WTC11 (cell line): ENCODE measurements around the gene MIPEP. TPM values are rescaled to one million over a fixed set of nuclear protein-coding genes. Genes with fewer than 3 reads are reported as not detected.

Source experiments
- ATAC-seq: fragments of 200-7000 bp; cut with Tn5 transposase; 2 replicates; pipeline ENCODE4 v1.10.0; 2021; ENCODE audit warnings: mild to moderate bottlenecking, moderate library complexity
- CTCF ChIA-PET: fragments of 300-600 bp; sonication (Branson Sonifier 250); formaldehyde crosslinking; loops from one replicate; lab custom pipeline; 2021; ENCODE audit warnings: antibody characterized with exemption; lab: Charles Lee
- POLR2A ChIA-PET: fragments of 350-600 bp; sonication (Branson Sonifier 250); formaldehyde crosslinking; loops from one replicate; lab custom pipeline; 2021; ENCODE audit warnings: antibody characterized with exemption; lab: Charles Lee
- DNase-seq: peaks from one replicate; pipeline ENCODE4 v3.0.0; 2021; ENCODE audit warnings: low spot score
- H3K27ac Mint-ChIP-seq: 2 replicates; pipeline ENCODE4 v1.8.0; 2021; ENCODE audit warnings: mixed read lengths
- H3K27me3 Mint-ChIP-seq: 2 replicates; pipeline ENCODE4 v1.8.0; 2021; ENCODE audit warnings: low read depth, mild to moderate bottlenecking, moderate library complexity, mixed read lengths
- H3K36me3 Mint-ChIP-seq: 2 replicates; pipeline ENCODE4 v1.8.0; 2021; ENCODE audit warnings: mixed read lengths
- H3K4me1 Mint-ChIP-seq: 2 replicates; pipeline ENCODE4 v1.8.0; 2022; ENCODE audit warnings: mixed read lengths
- H3K4me3 Mint-ChIP-seq: 2 replicates; pipeline ENCODE4 v1.8.0; 2021; ENCODE audit warnings: mild to moderate bottlenecking, moderate library complexity, mixed read lengths
- H3K9me3 Mint-ChIP-seq: 2 replicates; pipeline ENCODE4 v1.8.0; 2021; ENCODE audit warnings: mixed read lengths
- ARID4B ChIP-seq: sonication (generic); formaldehyde crosslinking; IDR thresholded peaks from 2 replicates; pipeline ENCODE4 v1.8.0; 2023; ENCODE audit warnings: missing genetic modification reagents, mild to moderate bottlenecking, borderline replicate concordance
- ATF6 ChIP-seq: sonication (generic); formaldehyde crosslinking; IDR thresholded peaks from 2 replicates; pipeline ENCODE4 v1.8.1; 2023; ENCODE audit warnings: mild to moderate bottlenecking, missing genetic modification reagents
- E2F5 ChIP-seq: sonication (generic); formaldehyde crosslinking; IDR thresholded peaks from 2 replicates; pipeline ENCODE4 v1.8.1; 2022; ENCODE audit warnings: mild to moderate bottlenecking, moderate library complexity, missing genetic modification reagents
- ESRRA ChIP-seq: sonication (generic); formaldehyde crosslinking; IDR thresholded peaks from 2 replicates; pipeline ENCODE4 v1.8.1; 2022; ENCODE audit warnings: mild to moderate bottlenecking, missing genetic modification reagents, borderline replicate concordance
- FOXJ3 ChIP-seq: sonication (generic); formaldehyde crosslinking; IDR thresholded peaks from 2 replicates; pipeline ENCODE4 v1.9.0; 2021; ENCODE audit warnings: missing genetic modification reagents, mild to moderate bottlenecking, borderline replicate concordance
- GTF2I ChIP-seq: fragments of 250-450 bp; sonication (Bioruptor Pico); conservative IDR thresholded peaks from 2 replicates; pipeline ENCODE4 v1.4.0; 2021; ENCODE audit warnings: mild to moderate bottlenecking
- IRF1 ChIP-seq: sonication (generic); formaldehyde crosslinking; IDR thresholded peaks from 2 replicates; pipeline ENCODE4 v1.8.0; 2023; ENCODE audit warnings: missing genetic modification reagents
- IRF2 ChIP-seq: sonication (generic); formaldehyde crosslinking; IDR thresholded peaks from 2 replicates; pipeline ENCODE4 v1.8.0; 2022; ENCODE audit warnings: low read depth, missing genetic modification reagents, borderline replicate concordance
- JAZF1 ChIP-seq: fragments of 250-450 bp; sonication (Bioruptor Pico); IDR thresholded peaks from 2 replicates; pipeline ENCODE4 v1.9.0; 2021; ENCODE audit warnings: moderate library complexity, mild to moderate bottlenecking, inconsistent platforms
- KAT7 ChIP-seq: sonication (generic); formaldehyde crosslinking; IDR thresholded peaks from 2 replicates; pipeline ENCODE4 v1.8.1; 2023; ENCODE audit warnings: missing genetic modification reagents, mild to moderate bottlenecking, borderline replicate concordance
- NFYB ChIP-seq: sonication (generic); formaldehyde crosslinking; conservative IDR thresholded peaks from 2 replicates; pipeline ENCODE4 v1.8.0; 2022; ENCODE audit warnings: low read depth, missing genetic modification reagents
- OVOL2 ChIP-seq: fragments of 250-450 bp; sonication (Bioruptor Pico); IDR thresholded peaks from 2 replicates; pipeline ENCODE4 v1.9.0; 2021; ENCODE audit warnings: mild to moderate bottlenecking, borderline replicate concordance
- RELA ChIP-seq: sonication (generic); formaldehyde crosslinking; IDR thresholded peaks from 2 replicates; pipeline ENCODE4 v1.8.1; 2022; ENCODE audit warnings: missing genetic modification reagents, mild to moderate bottlenecking, borderline replicate concordance
- SMAD4 ChIP-seq: sonication (generic); formaldehyde crosslinking; IDR thresholded peaks from 2 replicates; pipeline ENCODE4 v1.8.0; 2022; ENCODE audit warnings: mild to moderate bottlenecking, missing genetic modification reagents
- ZNF138 ChIP-seq: sonication (generic); formaldehyde crosslinking; conservative IDR thresholded peaks from 2 replicates; pipeline ENCODE4 v1.8.1; 2022; ENCODE audit warnings: mild to moderate bottlenecking, moderate library complexity, missing genetic modification reagents
- ZNF232 ChIP-seq: sonication (generic); formaldehyde crosslinking; IDR thresholded peaks from 2 replicates; pipeline ENCODE4 v1.8.0; 2022; ENCODE audit warnings: mild to moderate bottlenecking, missing genetic modification reagents
- ZNF512 ChIP-seq: sonication (generic); formaldehyde crosslinking; IDR thresholded peaks from 2 replicates; pipeline ENCODE4 v1.8.1; 2022; ENCODE audit warnings: missing genetic modification reagents, borderline replicate concordance
- total RNA-seq: library from RNA; stranded (reverse); gene quantifications from 3 replicates; pipeline ENCODE4 v1.2.3, GENCODE V29; 2021

MIPEP gene
- total RNA-seq, 1 experiment from 2014 or later = 30.5 TPM

GRCh38 chr13:23923031-23923430 is 33.8 kb upstream of the MIPEP start:
- Mint-ChIP-seq H3K4me3 (no peak overlapping the region), H3K27ac (no peak overlapping the region), H3K36me3 (no peaks in the 10 kb centered on the region), H3K27me3 (no peaks in the 10 kb centered on the region), H3K4me1 (peaks cover 17% of the 10 kb centered on the region), H3K9me3 (peaks cover 7% of the 10 kb centered on the region)
- POLR2A ChIA-PET = no interaction called here
- ATAC-seq (no peak), DNase-seq (no peak)
- CTCF ChIA-PET = interaction anchor here (0.7 to 2.7 kb wide), 3 partner anchors 14 to 37 kb away, joined by 3 to 41 read pairs (median 3); no protein-coding TSS in a partner anchor
- TF ChIP-seq ZNF512 (CRISPR knock-in tag) = no peak
- TF ChIP-seq IRF2 (CRISPR knock-in tag) = no peak
- TF ChIP-seq ARID4B = no peak
- TF ChIP-seq NFYB (CRISPR knock-in tag) = no peak
- no peak for TF ChIP-seq IRF1
- TF ChIP-seq FOXJ3 (CRISPR knock-in tag) = no peak
- no peak for TF ChIP-seq KAT7 (CRISPR knock-in tag)
- TF ChIP-seq OVOL2 (CRISPR knock-in tag) = no peak
- no peak for TF ChIP-seq ZNF232
- no peak for TF ChIP-seq E2F5 (CRISPR knock-in tag)
- no peak; the same call in 1 of the 2 replicates for TF ChIP-seq GTF2I
- TF ChIP-seq ATF6 = no peak
- no peak for TF ChIP-seq ESRRA
- no peak for TF ChIP-seq SMAD4 (CRISPR knock-in tag)
- TF ChIP-seq ZNF138 (CRISPR knock-in tag) = no peak
- TF ChIP-seq RELA (CRISPR knock-in tag) = no peak
- TF ChIP-seq JAZF1 = no peak
